Sigmoid colon (tissue), 7 donors: ENCODE measurements around the gene NCSTN. TPM values are rescaled to one million over a fixed set of nuclear protein-coding genes. Genes with fewer than 3 reads are reported as not detected.
"Not testable (repeated sequence)": the region's sequence is repeated elsewhere in the genome, so short reads cannot be mapped to it uniquely, and the experiment has no call there.

Source experiments
- DNase-seq: peaks from one replicate; pipeline ENCODE4 v3.0.0-alpha.2; 2019
- H3K27ac ChIP-seq, 4 donors: fragments of 200-600 bp; sonication (generic); one replicate each; pipeline ENCODE4 v1.5.1; 2016 to 2019; ENCODE audit warnings: mild to moderate bottlenecking in 1 of 4
- H3K27me3 ChIP-seq, 3 donors: fragments of 200-600 bp; sonication (generic); one replicate each; pipeline ENCODE4 v1.5.1; 2019; ENCODE audit warnings: mild to moderate bottlenecking in 1 of 3
- H3K36me3 ChIP-seq, 4 donors: fragments of 200-600 bp; sonication (generic); one replicate each; pipeline ENCODE4 v1.5.1; 2016 to 2019
- H3K4me1 ChIP-seq, 4 donors: fragments of 200-600 bp; sonication (generic); one replicate each; pipeline ENCODE4 v1.5.1; 2017 to 2019
- H3K4me3 ChIP-seq, 4 donors: fragments of 200-600 bp; sonication (generic); one replicate each; pipeline ENCODE4 v1.5.1; 2017 to 2019; ENCODE audit warnings: mild to moderate bottlenecking in 2 of 4, moderate library complexity in 1 of 4
- H3K9me3 ChIP-seq, 4 donors: fragments of 200-600 bp in 3 of 4; sonication (generic) in 3 of 4; one replicate each; pipeline versions ENCODE4 v1.5.1 to v1.6.1; 2013 to 2019
- EP300 ChIP-seq, 4 donors: sonication (generic); formaldehyde crosslinking; IDR thresholded peaks; one replicate each; pipeline ENCODE4 v1.6.1; 2017; ENCODE audit warnings: antibody characterized with exemption in 4 of 4
- POLR2A ChIP-seq, 2 donors: fragments of 450-650 bp; IDR thresholded peaks; one replicate each; pipeline ENCODE4 v1.6.1; 2016; ENCODE audit warnings: antibody characterized with exemption in 2 of 2, mild to moderate bottlenecking in 2 of 2, moderate library complexity in 2 of 2
- POLR2AphosphoS5 ChIP-seq, 4 donors: sonication (generic); formaldehyde crosslinking; IDR thresholded peaks; one replicate each; pipeline ENCODE4 v1.6.1; 2017; ENCODE audit warnings: antibody characterized with exemption in 4 of 4
- WGBS, 2 donors: extraction: QIAGEN DNeasy Blood & Tissue Kit; methylation state at CpG; one replicate each; pipeline ENCODE4 v1.1.7; 2013; 5-methylcytosine and 5-hydroxymethylcytosine counted together
- intact Hi-C: fragments of 100-400 bp; cut with DNase I; formaldehyde crosslinking; loops from one replicate; pipeline ENCODE4 v1.15.1; 2023
- polyA plus RNA-seq, 3 donors: library from polyadenylated mRNA; stranded (reverse); fragments of 200-250 nt; gene quantifications; one replicate each; pipeline ENCODE4 v1.2.3, GENCODE V29; 2013
- total RNA-seq, 4 donors: library from RNA; depleted of rRNA; stranded (reverse); fragments of >200 nt; gene quantifications; one replicate each; pipeline ENCODE4 v1.1.0, GENCODE V29; 2016
- TF ChIP-seq, protein P1 (sequence below), 4 experiments: fragments of 450-650 bp in 3 of 4; fragments of 200-600 bp in 1 of 4; IDR thresholded peaks; one replicate each; pipeline ENCODE4 v1.5.1; 2016 to 2019; ENCODE audit warnings: antibody characterized with exemption in 4 of 4, mild to moderate bottlenecking in 3 of 4, moderate library complexity in 2 of 4
- donor health status: healthy with polysubstance abuse.
- donor health status: Bipolar disorder and iron deficiency.
- donor health status: healthy.

Gene NCSTN
- total and polyA plus RNA-seq, 7 donors, result 12.0 to 55.6 (median 32.9) TPM

DNA sequence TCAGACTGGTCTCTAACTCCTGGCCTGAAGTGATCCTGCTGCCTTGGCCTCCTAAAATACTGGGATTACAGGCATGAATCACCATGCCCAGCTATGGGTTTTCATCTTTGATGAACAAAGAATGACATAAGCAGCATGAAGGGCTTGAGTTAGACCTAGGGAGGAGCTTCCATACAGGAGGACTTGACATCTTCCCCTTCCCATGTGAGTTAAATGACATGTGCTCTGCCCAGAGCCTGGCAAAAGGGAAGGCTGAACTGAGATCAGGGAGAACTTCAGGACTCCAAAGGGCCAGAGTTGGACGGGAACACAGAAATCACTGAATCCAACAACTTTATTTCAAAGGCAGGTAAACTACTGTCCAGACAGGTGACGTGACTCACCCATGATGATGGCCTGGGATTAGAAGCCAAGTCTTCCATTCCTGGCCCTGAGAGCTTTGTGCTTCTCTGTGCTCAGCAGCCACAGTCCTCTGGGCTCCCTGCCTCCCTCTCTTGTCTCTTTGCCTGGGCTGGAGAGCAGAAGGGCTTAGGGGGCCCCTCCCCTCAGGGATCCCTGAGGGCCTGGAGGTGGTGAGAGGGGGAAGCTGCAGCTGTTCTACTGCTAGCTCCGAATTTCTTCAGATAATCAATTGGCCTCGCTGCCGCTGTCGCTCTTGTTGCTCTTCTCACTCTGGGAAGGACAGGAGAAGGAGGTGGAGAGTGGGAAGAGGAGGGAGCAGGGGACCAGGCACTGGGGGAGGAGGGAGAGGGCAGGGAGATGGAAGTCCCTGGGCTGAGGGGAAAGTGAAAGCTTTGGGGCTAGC lies 31.3 kb downstream of the NCSTN start:
- 71 to 79% methylated on average over 6 of the region's 6 CpGs for WGBS, 2 donors
- intact Hi-C loops, result loop anchor here (10.0 kb wide), 1 partner anchor 270 kb away; no protein-coding TSS in a partner anchor
- Histone ChIP-seq H3K36me3 (no peaks in the 10 kb centered on the region), H3K9me3 (no peaks in the 10 kb centered on the region), H3K4me3 (no peak overlapping the region), H3K27ac (peak overlapping the region; percentile 37 to 55 (median 52)), H3K27me3 (peaks cover 0 to 17% (median 11%) of the 10 kb centered on the region in 3 donors), H3K4me1 (peaks cover 0 to 4% (median 0%) of the 10 kb centered on the region in 4 donors)
- no peak for DNase-seq
- TF ChIP-seq, protein P1, sequence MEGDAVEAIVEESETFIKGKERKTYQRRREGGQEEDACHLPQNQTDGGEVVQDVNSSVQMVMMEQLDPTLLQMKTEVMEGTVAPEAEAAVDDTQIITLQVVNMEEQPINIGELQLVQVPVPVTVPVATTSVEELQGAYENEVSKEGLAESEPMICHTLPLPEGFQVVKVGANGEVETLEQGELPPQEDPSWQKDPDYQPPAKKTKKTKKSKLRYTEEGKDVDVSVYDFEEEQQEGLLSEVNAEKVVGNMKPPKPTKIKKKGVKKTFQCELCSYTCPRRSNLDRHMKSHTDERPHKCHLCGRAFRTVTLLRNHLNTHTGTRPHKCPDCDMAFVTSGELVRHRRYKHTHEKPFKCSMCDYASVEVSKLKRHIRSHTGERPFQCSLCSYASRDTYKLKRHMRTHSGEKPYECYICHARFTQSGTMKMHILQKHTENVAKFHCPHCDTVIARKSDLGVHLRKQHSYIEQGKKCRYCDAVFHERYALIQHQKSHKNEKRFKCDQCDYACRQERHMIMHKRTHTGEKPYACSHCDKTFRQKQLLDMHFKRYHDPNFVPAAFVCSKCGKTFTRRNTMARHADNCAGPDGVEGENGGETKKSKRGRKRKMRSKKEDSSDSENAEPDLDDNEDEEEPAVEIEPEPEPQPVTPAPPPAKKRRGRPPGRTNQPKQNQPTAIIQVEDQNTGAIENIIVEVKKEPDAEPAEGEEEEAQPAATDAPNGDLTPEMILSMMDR (IDR thresholded peaks at IDR 0.05), result no peak
- TF ChIP-seq POLR2AphosphoS5 (IDR thresholded peaks at IDR 0.05) (no peak), EP300 (IDR thresholded peaks at IDR 0.05) (no peak), POLR2A (IDR thresholded peaks at IDR 0.05) (no peak)

DNA sequence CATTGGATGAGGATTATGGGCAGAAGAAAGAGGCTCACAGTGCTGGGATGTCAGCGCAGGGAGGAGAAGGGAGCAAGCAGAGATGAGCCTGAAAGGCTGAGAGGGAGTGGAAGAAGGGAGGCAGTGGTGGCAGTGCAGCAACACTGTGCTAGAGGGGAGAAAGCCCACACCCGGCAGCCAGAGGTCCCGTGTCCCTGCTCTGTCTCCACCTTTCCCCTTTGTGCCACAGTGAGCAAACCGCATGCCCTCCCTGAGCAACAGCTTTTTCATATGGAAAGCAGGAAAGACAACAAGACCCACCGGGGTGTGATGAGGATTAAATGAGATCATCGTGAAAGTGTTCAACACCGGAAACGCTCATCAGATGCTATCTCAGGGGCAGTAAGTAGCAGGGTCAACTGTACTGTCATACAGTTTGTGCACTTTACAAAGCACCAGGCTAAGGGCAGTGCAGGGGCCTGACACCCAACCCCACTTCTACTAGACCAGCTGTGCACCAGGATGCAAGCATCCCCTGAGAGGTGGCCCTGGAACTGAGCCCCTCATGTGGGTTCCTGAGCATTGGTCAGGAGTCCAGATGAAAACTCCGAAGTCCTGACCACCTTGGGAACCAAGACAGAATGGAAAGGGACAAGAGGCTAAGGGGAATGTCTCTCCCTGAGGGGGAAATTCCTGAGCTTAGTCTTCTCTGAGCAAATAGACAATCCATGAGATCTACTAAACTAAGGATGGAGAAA lies 32.8 kb downstream of the NCSTN start:
- Histone ChIP-seq H3K4me3 (no peak overlapping the region), H3K27me3 (peaks cover 0 to 11% (median 5%) of the 10 kb centered on the region in 3 donors), H3K27ac (peak overlapping the region; percentile 37 to 58 (median 55)), H3K36me3 (no peaks in the 10 kb centered on the region), H3K4me1 (peaks cover 0 to 4% (median 0%) of the 10 kb centered on the region in 4 donors), H3K9me3 (no peaks in the 10 kb centered on the region)
- intact Hi-C loops, result loop anchor here (10.0 kb wide), 1 partner anchor 271 kb away; no protein-coding TSS in a partner anchor
- DNase-seq, result no peak
- TF ChIP-seq POLR2A (IDR thresholded peaks at IDR 0.05) (no peak), POLR2AphosphoS5 (IDR thresholded peaks at IDR 0.05) (no peak), EP300 (IDR thresholded peaks at IDR 0.05) (no peak)
- TF ChIP-seq, protein P1 (IDR thresholded peaks at IDR 0.05), result no peak
- WGBS, 2 donors, result 34 to 57% methylated on average over 9 of the region's 9 CpGs

DNA sequence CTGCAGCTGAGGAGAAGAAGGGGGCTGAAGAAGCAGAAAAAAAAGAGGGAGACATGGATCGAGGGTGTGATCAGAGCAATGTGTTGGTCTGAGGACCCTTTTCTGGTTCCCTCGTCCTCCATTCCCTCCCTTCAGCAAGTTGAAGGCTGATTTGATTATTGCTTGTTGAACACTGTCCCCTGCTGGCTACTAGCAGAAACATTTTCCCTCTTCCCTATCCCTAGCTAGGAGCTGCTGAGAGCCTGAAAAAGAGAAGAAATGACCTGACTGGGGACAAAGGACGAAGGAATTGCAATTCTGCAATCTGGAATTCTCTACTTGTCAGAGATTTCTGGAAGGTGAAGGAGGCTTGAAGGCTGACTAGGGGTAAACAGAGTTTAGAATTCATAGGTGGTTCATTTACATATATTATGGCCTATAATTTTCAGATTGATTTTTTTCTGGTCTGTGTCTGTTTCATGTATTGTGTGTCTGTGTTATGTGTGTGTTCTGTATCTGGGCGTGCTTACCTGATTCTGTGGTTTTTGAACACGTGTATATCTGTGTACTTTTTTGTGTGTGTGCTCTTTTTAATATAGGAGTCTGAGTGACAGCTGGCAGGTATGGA lies 33.4 kb downstream of the NCSTN start:
- TF ChIP-seq, protein P1 (IDR thresholded peaks at IDR 0.05), result peak; percentile 77 to 83 (median 82)
- no peak for TF ChIP-seq POLR2A (IDR thresholded peaks at IDR 0.05)
- TF ChIP-seq POLR2AphosphoS5 (IDR thresholded peaks at IDR 0.05), result no peak
- TF ChIP-seq EP300 (IDR thresholded peaks at IDR 0.05), result no peak
- DNase-seq, result no peak
- Histone ChIP-seq H3K4me1 (peaks cover 0 to 4% (median 0%) of the 10 kb centered on the region in 4 donors), H3K4me3 (no peak overlapping the region), H3K9me3 (no peaks in the 10 kb centered on the region), H3K27me3 (peaks cover 0 to 5% (median 0%) of the 10 kb centered on the region in 3 donors), H3K36me3 (no peaks in the 10 kb centered on the region), H3K27ac (peak overlapping the region; percentile 37 to 58 (median 55))
- 12 to 22% methylated on average over 5 of the region's 5 CpGs for WGBS, 2 donors
- intact Hi-C loops, result loop anchor here (10.0 kb wide), 1 partner anchor 272 kb away; no protein-coding TSS in a partner anchor

DNA sequence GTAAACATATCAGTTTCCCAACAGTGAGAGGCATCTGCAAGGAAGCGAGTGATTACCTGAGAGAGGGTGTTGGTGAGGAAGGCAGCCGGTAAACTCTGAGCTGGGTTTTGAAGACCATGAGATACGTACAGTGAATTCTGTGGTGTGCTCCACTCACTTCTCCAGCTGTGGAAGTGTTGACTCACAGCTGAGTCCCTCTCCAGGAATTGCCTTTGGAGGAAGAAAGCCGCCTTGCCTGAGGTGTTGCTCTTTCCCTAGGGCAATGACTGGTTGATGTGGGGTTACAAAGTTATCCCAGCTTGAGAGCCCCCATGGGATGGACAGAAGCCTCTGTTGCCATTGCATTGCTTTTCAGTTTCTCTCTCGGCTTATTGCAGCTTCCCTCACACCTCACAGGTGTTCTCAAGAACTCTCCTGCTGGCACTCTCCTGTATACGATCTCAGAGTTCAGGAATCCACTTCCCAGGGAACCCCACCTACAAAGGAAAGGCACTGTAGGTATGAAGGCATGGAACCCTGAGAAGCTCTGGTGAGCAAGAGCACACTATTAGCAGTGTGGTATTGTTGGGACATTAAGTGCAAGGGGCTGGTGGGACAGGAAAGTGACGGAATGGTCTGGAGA lies 34.5 kb downstream of the NCSTN start:
- intact Hi-C loops, result loop anchor here (10.0 kb wide), 1 partner anchor 273 kb away; no protein-coding TSS in a partner anchor
- TF ChIP-seq POLR2A (IDR thresholded peaks at IDR 0.05) (no peak), POLR2AphosphoS5 (IDR thresholded peaks at IDR 0.05) (no peak)
- TF ChIP-seq, protein P1 (IDR thresholded peaks at IDR 0.05), result no peak
- Histone ChIP-seq H3K9me3 (no peaks in the 10 kb centered on the region), H3K27me3 (no peaks in the 10 kb centered on the region), H3K36me3 (no peaks in the 10 kb centered on the region), H3K4me3 (no peak overlapping the region), H3K4me1 (peaks cover 0 to 4% (median 0%) of the 10 kb centered on the region in 4 donors), H3K27ac (no peak overlapping the region)
- no peak for DNase-seq
- 73 to 74% methylated on average over 7 of the region's 7 CpGs for WGBS, 2 donors

DNA sequence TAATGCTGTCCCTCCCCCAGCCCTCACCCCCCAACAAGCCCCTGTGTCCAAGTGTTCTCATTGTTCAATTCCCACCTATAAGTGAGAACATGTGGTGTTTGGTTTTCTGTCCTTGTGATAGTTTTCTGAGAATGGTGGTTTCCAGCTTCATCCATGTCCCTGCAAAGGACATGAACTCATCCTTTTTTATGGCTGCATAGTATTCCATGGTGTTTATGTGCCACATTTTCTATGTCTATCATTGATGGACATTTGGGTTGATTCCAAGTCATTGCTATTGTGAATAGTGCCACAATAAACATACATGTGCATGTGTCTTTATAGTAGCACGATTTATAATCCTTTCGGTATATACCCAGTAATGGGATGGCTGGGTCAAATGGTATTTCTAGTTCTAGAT lies 41.6 kb downstream of the NCSTN start:
- H3K9me3 ChIP-seq, intact Hi-C loops: not testable (repeated sequence)
- WGBS, 2 donors, result 91 to 95% methylated on average over 2 of the region's 2 CpGs

GRCh38 chr1:160388406-160388805 lies 45.2 kb downstream of the NCSTN start:
- WGBS, 2 donors, result 70 to 78% methylated on average over 4 of the region's 4 CpGs
- H3K4me1 ChIP-seq, H3K4me3 ChIP-seq, H3K36me3 ChIP-seq, intact Hi-C loops, H3K9me3 ChIP-seq, H3K27me3 ChIP-seq, DNase-seq, H3K27ac ChIP-seq: not testable (repeated sequence)

More for the DNA sequence above, 41.6 kb downstream of the NCSTN start:
- H3K27me3 ChIP-seq, DNase-seq, H3K4me1 ChIP-seq, H3K27ac ChIP-seq, H3K4me3 ChIP-seq, H3K36me3 ChIP-seq: not testable (repeated sequence)
